ENCODE data around the gene TRIM52.

Gene TRIM52

GRCh38 chr5:181218795-181219124, 42.2 kb downstream of the TRIM52 start (continued):
- no peak for TF ChIP-seq TSHZ2 (CRISPR knock-in tag; IDR thresholded peaks at IDR 0.05)
- no peak for TF ChIP-seq TCF4 (CRISPR knock-in tag; IDR thresholded peaks at IDR 0.05; ENCODE audit: borderline replicate concordance)

GRCh38 chr5:181217803-181218062, 43.2 kb downstream of the TRIM52 start:
- TF ChIP-seq ZNF70 (CRISPR knock-in tag; IDR thresholded peaks at IDR 0.05) = no peak
- TF ChIP-seq CSRNP3 (CRISPR knock-in tag; IDR thresholded peaks at IDR 0.05) = no peak
- TF ChIP-seq POU6F1 (CRISPR knock-in tag; IDR thresholded peaks at IDR 0.05; ENCODE audit: borderline replicate concordance, low read depth) = no peak
- no peak for TF ChIP-seq TCF4 (CRISPR knock-in tag; IDR thresholded peaks at IDR 0.05; ENCODE audit: borderline replicate concordance)
- no peak for TF ChIP-seq ZC3H10 (CRISPR knock-in tag; IDR thresholded peaks at IDR 0.05)
- TF ChIP-seq TSHZ2 (CRISPR knock-in tag; IDR thresholded peaks at IDR 0.05) = no peak
- no peak for TF ChIP-seq BACH2 (CRISPR knock-in tag; IDR thresholded peaks at IDR 0.05; ENCODE audit: borderline replicate concordance)
- TF ChIP-seq SNAI2 (CRISPR knock-in tag; IDR thresholded peaks at IDR 0.05) = no peak
- TF ChIP-seq ESRRG (CRISPR knock-in tag; IDR thresholded peaks at IDR 0.05) = no peak
- no peak for TF ChIP-seq PATZ1 (CRISPR knock-in tag; IDR thresholded peaks at IDR 0.05; ENCODE audit: borderline replicate concordance)
- ATAC-seq = no peak; the same call in 2 of the 3 replicates

GRCh38 chr5:181217111-181217802, 43.7 kb downstream of the TRIM52 start:
- no peak for TF ChIP-seq POU6F1 (CRISPR knock-in tag; IDR thresholded peaks at IDR 0.05; ENCODE audit: borderline replicate concordance, low read depth)
- no peak for TF ChIP-seq TOX (CRISPR knock-in tag; IDR thresholded peaks at IDR 0.05; ENCODE audit: borderline replicate concordance)
- TF ChIP-seq ZNF70 (CRISPR knock-in tag; IDR thresholded peaks at IDR 0.05) = 0 out of 2 replicates have a peak, but pooled peaks have one; percentile 41
- ATAC-seq = peak; percentile 47
